HUES64 (cell line): ENCODE results near the gene MLF2.

Experiments
- H3K27ac ChIP-seq: 2 replicates; pipeline ENCODE4 v1.7.0; 2013; ENCODE audit warnings: low read depth, low read length, inconsistent platforms
- H3K27me3 ChIP-seq: 2 replicates; pipeline ENCODE4 v1.6.1; 2013; ENCODE audit warnings: mild to moderate bottlenecking, low read length; ENCODE audit not compliant: insufficient read depth
- H3K36me3 ChIP-seq: 2 replicates; pipeline ENCODE4 v1.6.1; 2013; ENCODE audit warnings: mild to moderate bottlenecking, low read length; ENCODE audit not compliant: insufficient read depth
- H3K4me1 ChIP-seq: 2 replicates; pipeline ENCODE4 v1.6.1; 2013; ENCODE audit warnings: mild to moderate bottlenecking, low read length, moderate library complexity; ENCODE audit not compliant: insufficient read depth
- H3K4me3 ChIP-seq: 2 replicates; pipeline ENCODE4 v1.5.1; 2013; ENCODE audit warnings: mild to moderate bottlenecking, low read length, moderate library complexity
- H3K9ac ChIP-seq: 2 replicates; pipeline ENCODE4 v1.6.1; 2013; ENCODE audit warnings: mild to moderate bottlenecking, low read depth, low read length
- H3K9me3 ChIP-seq: 2 replicates; pipeline ENCODE4 v1.6.1; 2013; ENCODE audit warnings: low read depth, low read length; ENCODE audit not compliant: insufficient read depth
- WGBS: fragments of 150-250, 120-280 bp; methylation state at CpG from one replicate; pipeline ENCODE4 v1.1.7; 2013; ENCODE audit warnings: missing lambda C conversion rate; 5-methylcytosine and 5-hydroxymethylcytosine counted together

MLF2 gene

GRCh38 chr12:6786416-6787094 lies 33.6 kb upstream of the MLF2 start:
- no peak overlapping the region for H3K4me3 ChIP-seq
- H3K27ac ChIP-seq = peak overlapping the region; percentile 7; the same call in 1 of the 2 replicates
- no peaks in the 10 kb centered on the region for H3K36me3 ChIP-seq
- H3K4me1 ChIP-seq = peaks cover 16% of the 10 kb centered on the region
- no peak overlapping the region for H3K9ac ChIP-seq
- 63% methylated on average over 6 of the region's 9 CpGs for WGBS
- H3K9me3 ChIP-seq = no peaks in the 10 kb centered on the region
- H3K27me3 ChIP-seq = no peaks in the 10 kb centered on the region

DNA sequence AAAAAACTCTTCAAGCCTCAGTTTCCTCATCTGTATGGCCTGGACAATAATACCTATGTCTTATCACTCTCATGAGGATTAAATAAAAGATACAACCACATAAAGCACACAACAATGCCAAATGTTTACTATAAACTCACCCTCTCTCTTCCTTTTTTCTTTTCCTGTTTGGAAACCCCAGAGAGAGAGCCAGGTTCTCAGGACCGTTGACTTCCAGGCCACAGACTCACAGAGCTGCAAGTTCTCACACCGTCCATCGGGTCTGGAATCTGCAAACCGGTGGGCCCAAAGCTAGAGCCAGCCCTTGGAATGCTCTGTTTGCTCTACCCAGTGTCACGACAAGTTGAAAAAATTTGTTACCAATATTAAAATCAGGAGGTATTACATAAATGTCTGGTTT lies 31.8 kb upstream of the MLF2 start:
- Histone ChIP-seq H3K27ac (no peak overlapping the region), H3K4me3 (no peak overlapping the region), H3K4me1 (peaks cover 16% of the 10 kb centered on the region), H3K9ac (no peak overlapping the region), H3K36me3 (no peaks in the 10 kb centered on the region), H3K9me3 (no peaks in the 10 kb centered on the region), H3K27me3 (no peaks in the 10 kb centered on the region)
- 88% methylated on average over 5 of the region's 5 CpGs for WGBS

GRCh38 chr12:6784296-6784695 lies 31.4 kb upstream of the MLF2 start:
- H3K27me3 ChIP-seq = no peaks in the 10 kb centered on the region
- no peaks in the 10 kb centered on the region for H3K9me3 ChIP-seq
- H3K9ac ChIP-seq = no peak overlapping the region
- no peak overlapping the region for H3K27ac ChIP-seq
- WGBS = 75% methylated on average over 5 of the region's 5 CpGs
- no peaks in the 10 kb centered on the region for H3K36me3 ChIP-seq
- peaks cover 16% of the 10 kb centered on the region for H3K4me1 ChIP-seq
- no peak overlapping the region for H3K4me3 ChIP-seq

DNA sequence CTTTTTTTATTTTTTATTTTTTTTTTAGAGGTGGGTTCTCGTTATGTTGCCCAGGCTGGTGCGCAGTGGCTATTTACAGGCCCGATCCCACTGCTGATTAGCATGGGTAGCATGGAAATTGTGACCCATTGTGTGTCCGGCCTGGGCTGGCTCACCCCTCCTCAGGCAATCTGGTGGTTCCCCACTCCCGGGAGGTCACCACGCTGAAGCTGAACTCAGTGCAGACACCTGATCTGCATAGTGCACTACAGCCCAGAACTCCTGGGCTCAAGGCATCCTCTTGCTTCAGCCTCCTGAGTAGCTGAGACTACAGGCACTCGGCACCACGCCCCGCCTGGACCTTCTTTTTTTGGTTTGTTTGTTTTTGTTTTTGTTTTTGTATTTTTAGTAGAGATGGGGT lies 30.9 kb upstream of the MLF2 start:
- no peak overlapping the region for H3K27ac ChIP-seq
- H3K9me3 ChIP-seq = no peaks in the 10 kb centered on the region
- H3K4me1 ChIP-seq = peaks cover 12% of the 10 kb centered on the region

GRCh38 chr12:6782850-6783566 lies 30.1 kb upstream of the MLF2 start:
- H3K27ac ChIP-seq = no peak overlapping the region
- peaks cover 12% of the 10 kb centered on the region for H3K4me1 ChIP-seq
- H3K27me3 ChIP-seq = peaks cover 3% of the 10 kb centered on the region; the same call in 1 of the 2 replicates
- no peaks in the 10 kb centered on the region for H3K36me3 ChIP-seq
- WGBS = 75% methylated on average over 9 of the region's 10 CpGs
- H3K9me3 ChIP-seq = no peaks in the 10 kb centered on the region
- no peak overlapping the region for H3K4me3 ChIP-seq
- H3K9ac ChIP-seq = no peak overlapping the region

More for the DNA sequence above, 30.9 kb upstream of the MLF2 start:
- no peaks in the 10 kb centered on the region for H3K36me3 ChIP-seq
- 87% methylated on average over 9 of the region's 9 CpGs for WGBS
- no peaks in the 10 kb centered on the region for H3K27me3 ChIP-seq
- no peak overlapping the region for H3K9ac ChIP-seq
- H3K4me3 ChIP-seq = no peak overlapping the region

- 86% methylated on average over 6 of the region's 6 CpGs for WGBS
- Histone ChIP-seq H3K4me1 (peaks cover 10% of the 10 kb centered on the region), H3K9ac (no peak overlapping the region), H3K4me3 (no peak overlapping the region), H3K9me3 (no peaks in the 10 kb centered on the region), H3K36me3 (no peaks in the 10 kb centered on the region), H3K27ac (no peak overlapping the region), H3K27me3 (peaks cover 10% of the 10 kb centered on the region; the same call in 1 of the 2 replicates)
These were observed 29.2 kb upstream of the MLF2 start for GRCh38 chr12:6782119-6782518.

- Histone ChIP-seq H3K9ac (no peak overlapping the region), H3K4me3 (no peak overlapping the region), H3K36me3 (no peaks in the 10 kb centered on the region), H3K9me3 (no peaks in the 10 kb centered on the region), H3K27me3 (peaks cover 15% of the 10 kb centered on the region; the same call in 1 of the 2 replicates), H3K27ac (no peak overlapping the region), H3K4me1 (no peaks in the 10 kb centered on the region)
- WGBS = 89% methylated on average over 6 of the region's 6 CpGs
These were observed 27.6 kb upstream of the MLF2 start for GRCh38 chr12:6780573-6780972.

GRCh38 chr12:6779708-6780432 lies 26.9 kb upstream of the MLF2 start:
- no peak overlapping the region for H3K27ac ChIP-seq

GRCh38 chr12:6778574-6779550 lies 25.9 kb upstream of the MLF2 start:
- WGBS = 7% methylated on average over 35 of the region's 35 CpGs
- Histone ChIP-seq H3K36me3 (no peaks in the 10 kb centered on the region), H3K4me1 (no peaks in the 10 kb centered on the region), H3K27me3 (peaks cover 27% of the 10 kb centered on the region), H3K9me3 (no peaks in the 10 kb centered on the region), H3K4me3 (peak overlapping the region; percentile 54), H3K9ac (peak overlapping the region; percentile 41; the same call in 1 of the 2 replicates), H3K27ac (no peak overlapping the region)

More at GRCh38 chr12:6779708-6780432, 26.9 kb upstream of the MLF2 start:
- 96% methylated on average over 6 of the region's 6 CpGs for WGBS
- no peaks in the 10 kb centered on the region for H3K36me3 ChIP-seq
- no peak overlapping the region for H3K4me3 ChIP-seq
- no peaks in the 10 kb centered on the region for H3K9me3 ChIP-seq
- H3K4me1 ChIP-seq = no peaks in the 10 kb centered on the region
- no peak overlapping the region for H3K9ac ChIP-seq
- peaks cover 17% of the 10 kb centered on the region; the same call in 1 of the 2 replicates for H3K27me3 ChIP-seq

DNA sequence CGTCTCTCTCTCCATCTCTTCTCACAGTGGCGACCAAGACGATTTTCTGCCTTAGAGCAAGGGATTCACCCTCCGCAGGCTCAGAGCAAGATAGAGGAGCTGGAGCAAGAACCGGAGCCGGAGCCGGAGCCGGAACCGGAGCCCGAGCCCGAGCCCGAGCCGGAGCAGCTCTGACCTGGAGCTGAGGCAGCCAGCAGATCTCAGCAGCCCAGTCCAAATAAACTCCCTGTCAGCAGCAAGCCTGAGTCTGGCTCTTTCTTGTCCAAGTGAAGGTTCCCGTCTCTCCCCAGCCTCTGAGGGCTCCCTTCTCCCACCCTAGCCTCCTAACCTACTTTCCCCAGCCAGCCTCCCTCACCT lies 25.3 kb upstream of the MLF2 start:
- peaks cover 33% of the 10 kb centered on the region for H3K27me3 ChIP-seq
- 18% methylated on average over 14 of the region's 14 CpGs for WGBS
- H3K9ac ChIP-seq = peak overlapping the region; percentile 41; the same call in 1 of the 2 replicates
- peaks cover under 1% of the 10 kb centered on the region; the same call in 1 of the 2 replicates for H3K4me1 ChIP-seq
- H3K27ac ChIP-seq = no peak overlapping the region
- H3K9me3 ChIP-seq = no peaks in the 10 kb centered on the region
- H3K36me3 ChIP-seq = no peaks in the 10 kb centered on the region
- peak overlapping the region; percentile 54 for H3K4me3 ChIP-seq
